GM18517 (cell line): ENCODE measurements around the gene CHST12.
"Not testable (repeated sequence)": the region's sequence is repeated elsewhere in the genome, so short reads cannot be mapped to it uniquely, and the experiment has no call there.

Source experiments
- ATAC-seq: cut with Tn5 transposase; IDR thresholded peaks from one replicate; pipeline ENCODE4 v1.9.1; 2021; ENCODE audit warnings: mild to moderate bottlenecking, moderate library complexity; ENCODE audit not compliant: unreplicated experiment

Gene CHST12

DNA sequence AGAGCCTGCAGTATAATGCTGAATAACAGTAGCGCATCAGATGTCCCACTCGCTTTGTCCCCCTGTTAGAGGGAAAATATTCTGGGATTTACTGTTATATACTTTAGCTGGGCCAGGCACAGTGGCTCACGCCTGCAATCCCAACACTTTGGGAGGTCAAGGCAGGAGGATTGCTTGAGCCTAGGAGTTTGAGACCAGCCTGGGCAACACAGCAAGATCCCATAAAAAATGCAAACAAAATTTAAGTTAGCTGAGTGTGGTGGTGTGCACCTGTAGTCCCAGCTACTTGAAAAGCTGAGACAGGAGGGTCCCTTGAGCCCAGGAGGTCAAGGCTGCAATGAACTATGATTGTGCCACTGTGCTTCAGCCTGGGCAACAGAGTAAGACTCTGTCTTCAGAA is 50.4 kb downstream of the CHST12 start:
- ATAC-seq, result not testable (repeated sequence)

DNA sequence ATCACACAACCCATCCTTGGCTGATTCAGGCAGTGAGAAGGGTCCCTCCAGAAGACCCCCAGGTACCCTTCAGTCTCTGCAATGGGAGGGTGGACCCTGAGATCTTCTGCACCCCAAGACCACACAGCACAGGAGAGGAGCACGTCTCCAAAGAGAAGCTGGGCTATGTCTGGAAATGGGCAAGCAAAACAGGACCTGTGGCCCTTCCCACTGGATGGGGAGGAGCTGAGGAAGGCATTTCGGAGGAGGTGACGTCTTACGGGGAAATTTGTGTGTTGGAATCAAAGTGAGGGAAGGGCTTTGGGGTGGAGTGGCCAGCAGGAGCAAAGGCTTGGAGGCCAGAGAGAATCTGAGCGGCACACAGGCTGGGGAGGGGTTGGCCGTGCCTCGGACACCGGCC is 56.3 kb downstream of the CHST12 start:
- no peak for ATAC-seq

DNA sequence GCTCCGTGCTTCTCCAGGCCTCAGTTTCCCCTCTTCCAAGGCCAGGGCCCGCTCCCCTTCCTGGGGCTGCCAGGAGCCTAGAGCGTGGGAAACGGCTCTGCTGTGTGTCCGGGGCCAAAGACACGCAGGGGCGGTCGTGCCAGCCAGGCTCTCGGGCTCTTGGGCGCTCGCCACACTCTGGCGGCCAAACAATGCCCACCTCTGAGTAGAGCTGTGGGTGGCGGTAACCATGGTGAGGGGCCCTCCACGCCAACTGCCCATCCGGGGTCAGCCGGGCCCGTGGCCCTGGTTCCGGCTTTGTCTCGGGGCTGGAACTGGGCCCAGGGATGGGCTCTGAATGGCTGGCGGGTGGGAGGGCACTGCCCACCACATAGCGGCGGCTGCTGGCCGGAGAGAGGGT is 56.8 kb downstream of the CHST12 start:
- ATAC-seq, result no peak

DNA sequence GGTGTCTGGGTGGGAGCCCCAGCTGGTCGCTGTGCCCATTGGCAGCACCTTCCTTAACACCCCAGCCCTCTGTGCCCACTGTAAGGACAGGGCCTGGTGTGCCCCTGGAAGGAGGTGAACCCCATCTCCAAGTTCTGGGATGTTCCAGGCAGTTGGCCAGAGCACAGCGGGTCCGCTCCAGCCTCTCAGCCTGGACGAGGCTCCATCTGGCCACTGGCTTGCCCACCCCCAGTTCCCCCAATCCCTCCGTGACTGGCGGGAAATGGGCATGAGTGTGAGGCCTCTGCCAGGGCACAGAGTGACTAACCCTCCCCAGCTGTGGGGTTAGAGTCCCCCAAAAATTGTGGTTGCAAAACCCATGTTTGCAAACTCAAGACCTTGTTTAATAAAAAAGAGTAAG is 57.2 kb downstream of the CHST12 start:
- ATAC-seq, result no peak

DNA sequence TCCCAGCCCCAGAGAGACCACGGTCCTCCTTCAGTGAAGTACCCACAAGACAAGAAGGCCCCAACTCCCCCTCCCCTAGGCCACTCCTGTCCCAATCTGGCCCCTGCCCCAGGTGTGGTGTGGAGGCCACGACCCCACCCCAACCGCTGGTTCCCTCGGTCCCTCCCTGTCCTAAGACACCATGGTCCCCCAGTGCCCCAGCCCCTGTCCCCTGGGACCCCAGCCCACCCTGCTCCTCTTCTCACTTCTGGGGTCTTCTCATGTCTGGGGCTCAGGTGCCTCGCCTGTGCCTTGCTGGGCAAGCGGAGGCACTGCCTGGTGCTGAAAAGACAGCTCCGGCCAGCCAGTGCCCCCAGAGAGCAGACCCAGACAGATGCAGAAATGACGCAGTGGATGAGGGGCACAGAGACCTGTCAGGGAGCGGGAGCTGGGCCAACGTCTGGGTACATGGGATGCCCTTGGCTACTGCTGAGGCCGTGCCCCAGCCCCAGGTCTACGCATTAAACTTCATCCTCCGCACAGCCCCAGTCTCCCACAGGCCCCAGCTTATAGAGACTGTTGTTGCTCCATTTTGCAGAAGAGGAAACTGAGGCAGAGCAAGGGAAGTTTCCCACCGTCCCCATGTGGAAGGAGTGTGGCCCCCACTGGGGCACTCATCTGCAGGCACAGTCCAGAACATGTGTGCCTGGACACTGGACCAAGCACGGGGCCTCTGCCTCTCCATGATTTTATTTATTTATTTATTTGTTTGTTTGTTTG is 58.0 kb downstream of the CHST12 start:
- ATAC-seq, result no peak

DNA sequence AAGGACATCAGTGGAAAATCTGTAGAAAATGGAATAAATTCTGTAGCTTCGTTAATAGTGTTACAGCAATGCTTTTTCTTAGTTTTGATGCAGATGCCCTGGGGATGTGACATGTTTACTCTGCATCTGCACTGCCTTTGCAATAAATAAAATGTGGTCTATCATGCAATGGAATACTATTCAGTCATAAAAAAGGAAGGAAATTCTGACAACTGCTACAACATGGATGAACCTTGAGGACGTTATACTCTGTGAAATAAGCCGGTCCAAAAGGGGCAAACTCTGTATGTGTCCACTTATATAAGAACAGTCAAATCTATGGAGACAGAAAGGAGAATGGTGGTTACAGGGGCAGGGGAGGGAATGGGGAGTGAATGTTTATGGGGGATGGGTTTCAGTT is 59.3 kb downstream of the CHST12 start:
- no peak for ATAC-seq

DNA sequence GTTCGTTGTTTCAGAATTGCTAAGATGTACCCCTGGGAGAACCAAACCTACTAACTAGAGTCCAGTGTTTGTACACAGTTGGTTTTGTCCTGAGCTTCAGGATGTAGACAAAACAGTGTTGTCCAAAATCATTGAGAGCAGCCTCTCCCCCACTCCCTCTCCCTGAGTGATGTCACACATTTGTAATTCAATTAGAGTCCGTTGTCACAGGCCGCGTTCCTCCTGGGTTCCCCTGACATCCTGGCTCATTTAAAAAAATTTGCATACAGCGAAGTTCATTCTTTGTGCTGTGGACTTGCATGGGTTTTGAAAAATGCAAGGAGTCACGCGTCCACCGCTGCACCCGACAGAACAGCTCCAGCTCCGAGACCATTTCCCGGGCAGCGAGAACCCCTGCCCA is 62.5 kb downstream of the CHST12 start:
- ATAC-seq, result no peak

DNA sequence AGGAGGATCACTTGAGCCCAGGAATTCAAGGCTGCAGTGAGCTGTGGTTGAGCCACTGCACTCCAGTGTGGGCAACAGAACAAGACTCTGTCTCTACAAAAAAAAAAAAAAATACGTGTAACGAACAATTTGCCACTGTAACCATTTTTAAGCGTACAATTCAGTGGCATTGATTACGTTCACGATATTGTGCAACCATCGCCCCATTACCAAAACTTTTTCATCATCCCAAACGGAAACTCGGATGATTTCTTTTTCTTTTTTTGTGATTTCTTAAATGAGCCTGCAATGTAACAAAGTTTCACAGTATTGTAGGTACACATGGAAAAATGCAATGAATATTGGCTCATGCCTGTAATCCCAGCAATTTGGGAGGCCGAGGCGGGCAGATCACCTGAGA is 63.3 kb downstream of the CHST12 start:
- ATAC-seq, result no peak

DNA sequence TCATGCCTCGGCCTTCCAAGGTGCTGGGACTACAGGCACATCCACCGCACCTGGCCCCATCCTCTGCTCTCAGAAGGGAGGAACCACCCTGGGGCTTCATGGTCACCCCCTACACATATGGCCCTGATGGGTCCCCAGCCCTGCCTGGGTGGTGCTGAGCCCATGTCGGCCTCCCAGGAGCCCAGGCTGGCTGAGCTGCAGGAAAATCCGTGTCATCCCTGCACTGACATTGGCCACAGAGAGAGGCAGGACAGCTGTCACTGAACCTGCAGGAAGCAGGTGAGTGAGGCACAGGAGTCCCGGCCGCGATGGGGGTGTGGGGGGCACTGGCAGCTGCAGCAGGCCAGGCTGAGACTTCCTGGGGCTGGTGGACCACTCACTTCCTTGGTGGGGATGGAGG is 64.8 kb downstream of the CHST12 start:
- ATAC-seq, result no peak

DNA sequence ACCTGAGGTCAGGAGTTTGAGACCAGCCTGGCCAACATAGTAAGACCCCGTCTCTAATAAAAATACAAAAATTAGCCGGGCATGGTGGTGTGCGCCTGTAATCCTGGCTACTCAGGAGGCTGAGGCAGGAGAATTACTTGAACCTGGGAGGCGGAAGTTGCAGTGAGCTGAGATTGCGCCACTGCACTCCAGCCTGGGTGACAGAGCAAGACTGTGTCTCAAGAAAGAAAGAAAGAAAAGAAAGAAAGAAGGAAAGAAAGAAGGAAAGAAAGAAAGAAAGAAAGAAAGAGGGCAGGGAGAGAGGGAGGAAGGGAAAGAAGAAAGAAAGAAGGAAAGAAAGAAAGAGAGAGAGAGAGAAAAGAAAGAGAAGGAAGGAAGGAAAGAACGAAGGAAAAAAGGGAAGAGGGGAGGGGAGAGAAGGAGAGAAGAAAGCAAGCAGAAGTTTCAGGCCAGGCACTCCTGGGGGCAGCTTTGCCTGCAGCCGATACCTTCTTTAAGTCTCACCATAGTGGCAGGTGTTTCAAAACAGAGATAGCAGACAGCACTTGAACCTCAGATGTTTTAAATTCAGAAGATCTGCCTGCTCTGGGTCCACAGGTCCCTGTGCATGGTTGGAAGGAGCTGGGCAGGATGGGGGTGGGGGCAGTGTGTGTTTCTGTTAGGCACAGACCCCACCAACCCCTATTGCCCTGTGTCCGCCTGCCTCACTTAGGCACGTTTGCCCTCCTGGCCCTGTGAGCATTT is 66.2 kb downstream of the CHST12 start:
- ATAC-seq, result not testable (repeated sequence)

DNA sequence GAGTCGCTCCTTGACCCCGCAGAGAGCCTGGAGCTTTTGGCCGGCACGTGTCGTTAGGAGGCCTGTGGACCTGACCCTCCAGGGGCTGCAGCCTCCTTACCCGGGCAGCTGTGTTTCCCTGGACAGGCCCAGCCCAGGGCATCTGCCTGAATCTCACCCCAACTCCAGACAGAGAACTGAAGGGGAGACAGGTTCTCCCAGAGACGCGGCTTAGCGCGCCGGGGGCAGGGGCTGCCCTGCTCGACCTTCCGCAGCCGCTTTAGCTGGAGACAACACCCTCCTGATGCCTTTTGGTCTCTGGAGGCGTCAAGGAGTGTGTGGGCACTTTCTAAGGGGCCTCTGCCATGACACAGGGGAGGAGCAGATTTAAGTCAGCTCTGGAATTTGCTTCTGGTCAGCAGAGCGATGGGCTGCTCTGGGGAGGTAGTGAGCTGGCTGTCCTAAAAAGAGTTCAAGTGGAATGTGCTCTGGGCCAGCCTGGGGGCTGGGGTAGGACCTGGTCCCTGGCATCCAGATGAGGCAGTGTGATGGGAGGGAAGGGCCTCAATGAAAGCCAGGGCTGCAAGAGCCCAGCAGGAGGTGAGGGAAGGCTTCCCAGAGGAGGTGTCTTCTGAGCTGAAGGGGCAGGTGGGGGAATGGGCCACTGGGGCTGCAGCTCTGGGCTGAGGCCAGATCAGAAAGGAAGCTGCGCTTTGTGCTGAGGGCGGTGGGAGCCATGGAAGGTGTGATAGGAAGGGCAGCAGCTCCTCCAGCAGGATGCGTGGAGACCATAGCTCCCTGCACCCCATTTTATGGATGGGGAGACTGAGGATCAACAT is 67.0 kb downstream of the CHST12 start:
- no peak for ATAC-seq

DNA sequence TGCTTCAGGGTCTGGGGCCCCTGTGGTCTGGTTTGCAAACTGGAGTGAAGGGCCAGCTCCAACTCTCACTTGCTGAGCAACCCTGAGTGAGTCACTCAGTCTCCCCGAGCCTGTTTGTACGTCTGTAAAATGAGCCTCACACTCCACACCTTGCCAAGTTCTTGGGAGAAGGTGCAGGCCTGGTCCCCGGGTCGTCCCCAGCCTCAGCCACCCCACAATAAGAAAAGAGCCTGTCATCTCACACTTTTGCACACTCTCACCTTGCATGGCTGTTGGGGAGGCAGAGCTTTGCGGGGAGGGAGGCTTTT is 67.6 kb downstream of the CHST12 start:
- no peak for ATAC-seq

DNA sequence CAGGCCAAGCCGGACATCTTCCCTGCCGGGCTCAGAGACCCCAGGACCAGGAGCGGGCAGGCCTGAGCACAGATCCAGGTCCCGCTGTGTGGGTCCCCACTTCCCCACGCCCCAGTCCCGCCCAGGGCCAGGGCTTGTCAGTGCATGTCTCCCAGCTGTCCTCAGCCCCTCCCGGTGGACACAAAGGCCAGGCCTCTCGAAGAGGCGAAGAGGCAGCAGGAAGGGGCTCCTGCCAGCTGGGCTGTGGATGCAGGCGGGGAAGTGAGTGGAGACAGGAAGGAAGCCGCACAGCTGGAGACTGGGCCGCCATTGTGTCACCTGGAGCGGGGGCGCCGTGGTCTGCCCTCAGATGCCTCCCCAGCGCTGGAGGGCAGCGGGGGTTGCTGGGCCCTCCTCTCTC is 68.0 kb downstream of the CHST12 start:
- ATAC-seq, result no peak

DNA sequence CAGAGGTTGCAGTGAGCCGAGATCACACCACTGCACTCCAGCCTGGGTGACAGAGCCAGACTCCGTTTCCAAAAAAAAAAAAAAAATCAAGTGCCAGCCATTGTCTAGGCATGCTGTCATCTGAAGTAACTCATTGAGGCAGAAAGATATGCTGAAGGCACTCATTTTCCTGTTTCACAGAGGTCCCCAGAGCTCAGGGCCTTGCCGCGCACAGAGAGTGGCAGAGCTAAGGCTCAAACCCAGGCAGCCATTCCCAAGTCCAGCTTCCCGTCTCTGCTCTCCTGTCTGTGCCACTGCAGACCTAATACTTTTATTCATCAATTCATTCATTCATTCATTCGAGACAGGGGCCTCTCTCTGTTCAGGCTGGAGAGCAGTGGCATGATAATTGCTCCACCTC is 69.3 kb downstream of the CHST12 start:
- no peak for ATAC-seq

DNA sequence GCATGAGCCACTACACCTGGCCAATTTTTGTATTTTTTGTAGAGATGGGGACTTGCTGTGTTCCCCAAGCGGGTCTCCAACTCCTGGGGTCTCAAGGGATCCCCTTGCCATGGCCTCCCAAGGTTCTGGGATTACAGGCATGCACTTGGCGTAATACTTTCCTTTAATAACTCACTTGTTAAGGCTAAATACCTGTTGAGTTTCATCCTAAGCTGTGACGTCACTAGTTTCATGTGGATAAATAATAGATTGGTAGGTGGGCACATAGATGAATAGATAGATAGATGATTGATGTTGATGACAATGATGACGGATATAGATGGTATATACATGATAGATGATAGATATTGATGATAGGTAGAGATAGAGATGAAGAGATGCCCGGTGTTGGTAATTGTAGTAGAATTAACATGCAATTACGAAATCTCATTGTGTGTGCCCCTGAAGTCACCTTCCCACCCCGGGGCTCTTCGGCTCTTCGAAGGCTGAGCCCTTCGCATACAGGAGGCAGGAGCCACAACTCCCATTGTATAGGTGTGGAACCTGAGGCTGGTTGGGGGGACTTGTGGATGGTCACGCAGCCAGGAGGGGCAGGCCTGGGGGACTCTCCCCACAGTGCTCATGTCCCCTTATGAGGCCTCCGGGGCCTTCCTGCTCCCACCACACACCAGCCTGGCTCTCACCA is 70.2 kb downstream of the CHST12 start:
- no peak for ATAC-seq

DNA sequence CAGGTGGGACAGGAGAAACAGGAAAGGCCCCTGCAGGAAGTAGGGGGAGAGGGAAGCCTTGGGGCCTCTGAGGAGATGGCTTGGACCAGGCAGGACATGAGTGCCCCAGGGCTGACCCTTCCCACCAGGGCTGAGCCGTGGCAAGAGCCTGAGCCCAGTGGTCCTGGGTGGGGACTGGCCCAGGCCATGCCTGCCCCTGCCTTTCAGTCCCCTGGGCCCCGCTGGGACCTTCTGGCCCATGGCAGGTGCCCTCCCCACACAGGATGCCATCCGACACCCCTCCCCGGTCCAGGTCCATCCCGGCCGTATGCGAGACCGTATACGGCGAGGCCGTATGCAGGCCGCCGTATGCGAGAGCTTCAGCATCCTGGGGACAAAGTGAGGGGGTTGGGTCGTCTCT is 70.8 kb downstream of the CHST12 start:
- no peak for ATAC-seq

DNA sequence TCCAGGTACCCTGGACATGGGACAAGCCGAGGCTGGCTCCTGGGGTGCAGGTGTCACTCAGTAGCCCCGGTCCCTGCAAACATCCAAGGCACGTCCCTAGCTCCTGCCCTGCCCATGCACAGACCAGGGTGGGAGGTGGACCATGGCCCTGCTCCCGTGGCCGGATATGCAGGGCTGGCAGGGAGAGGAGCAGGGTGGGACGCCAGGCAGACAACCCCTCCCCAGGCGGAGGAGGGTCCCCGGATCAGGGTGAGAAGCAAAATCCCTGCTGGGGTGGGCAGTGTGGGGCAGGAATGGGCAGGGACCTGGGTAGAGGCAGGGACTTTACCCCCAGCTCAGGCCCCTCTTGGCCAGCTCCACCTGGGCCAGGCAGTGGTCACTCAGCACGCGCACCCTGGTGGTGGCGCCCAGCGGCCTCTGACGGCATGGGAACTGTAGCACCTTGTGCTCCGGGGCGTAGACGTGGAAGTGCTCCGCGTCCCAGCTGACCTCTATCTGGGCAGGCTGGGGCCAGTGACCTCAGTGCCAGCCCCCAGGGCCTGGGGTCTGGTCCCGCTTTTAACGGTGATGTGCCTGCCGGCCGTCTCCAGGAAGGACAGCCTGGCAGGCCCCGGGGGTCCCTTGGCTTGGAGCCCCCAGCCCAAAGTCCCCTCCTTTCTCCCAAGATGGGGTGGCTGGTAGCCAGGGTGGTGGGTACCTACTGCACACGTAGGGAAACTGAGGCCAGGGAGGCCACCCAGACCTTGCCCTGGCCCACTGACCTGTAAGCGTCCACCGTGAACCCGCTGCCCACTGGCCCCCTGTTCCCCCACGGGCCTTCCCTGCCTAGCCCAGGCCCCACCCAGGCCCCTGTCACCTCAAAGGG is 71.6 kb downstream of the CHST12 start:
- ATAC-seq, result no peak

DNA sequence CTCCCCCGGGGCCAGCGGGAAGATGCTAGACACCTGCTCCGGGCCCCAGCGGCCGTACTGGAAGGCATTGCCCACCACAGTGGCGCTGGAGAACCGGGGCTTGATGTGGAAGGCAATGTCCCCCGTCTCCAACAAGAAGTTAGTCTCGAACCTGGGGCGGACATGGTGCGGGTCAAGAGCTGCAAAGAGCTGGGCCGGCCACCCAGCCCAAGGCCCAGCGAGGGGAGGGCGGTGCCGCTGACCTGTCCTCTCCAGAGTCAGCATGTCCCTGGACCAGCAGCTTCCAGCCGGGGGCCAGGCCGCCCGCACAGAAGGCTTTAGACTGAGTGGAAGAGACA is 72.2 kb downstream of the CHST12 start:
- no peak for ATAC-seq

DNA sequence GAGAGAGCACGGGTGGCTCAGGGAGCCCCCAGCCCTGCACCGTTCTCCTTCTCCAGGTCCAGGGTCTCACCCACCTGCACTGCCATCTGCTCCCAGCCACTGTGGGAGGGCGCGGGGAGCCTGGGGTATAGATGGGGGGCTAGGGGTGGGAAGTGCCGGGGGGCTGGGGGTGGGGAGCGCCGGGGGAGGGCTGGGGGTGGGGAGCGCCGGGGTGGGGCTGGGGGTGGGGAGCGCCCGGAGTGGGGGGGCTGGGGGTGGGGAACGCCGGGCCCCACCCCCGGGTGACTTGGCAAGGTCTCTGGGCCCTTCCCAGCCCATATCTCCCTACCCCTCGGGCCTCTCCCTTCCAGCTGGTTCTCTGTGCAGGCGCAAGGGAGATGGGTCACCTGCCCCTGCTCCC is 72.9 kb downstream of the CHST12 start, which contains the start of gene GRIFIN:
TSS of gene GRIFIN (minus strand) at position 101 of the 400 bp plus-strand sequence. CDS start at position 86, 15 bp downstream.
- ATAC-seq, result no peak

DNA sequence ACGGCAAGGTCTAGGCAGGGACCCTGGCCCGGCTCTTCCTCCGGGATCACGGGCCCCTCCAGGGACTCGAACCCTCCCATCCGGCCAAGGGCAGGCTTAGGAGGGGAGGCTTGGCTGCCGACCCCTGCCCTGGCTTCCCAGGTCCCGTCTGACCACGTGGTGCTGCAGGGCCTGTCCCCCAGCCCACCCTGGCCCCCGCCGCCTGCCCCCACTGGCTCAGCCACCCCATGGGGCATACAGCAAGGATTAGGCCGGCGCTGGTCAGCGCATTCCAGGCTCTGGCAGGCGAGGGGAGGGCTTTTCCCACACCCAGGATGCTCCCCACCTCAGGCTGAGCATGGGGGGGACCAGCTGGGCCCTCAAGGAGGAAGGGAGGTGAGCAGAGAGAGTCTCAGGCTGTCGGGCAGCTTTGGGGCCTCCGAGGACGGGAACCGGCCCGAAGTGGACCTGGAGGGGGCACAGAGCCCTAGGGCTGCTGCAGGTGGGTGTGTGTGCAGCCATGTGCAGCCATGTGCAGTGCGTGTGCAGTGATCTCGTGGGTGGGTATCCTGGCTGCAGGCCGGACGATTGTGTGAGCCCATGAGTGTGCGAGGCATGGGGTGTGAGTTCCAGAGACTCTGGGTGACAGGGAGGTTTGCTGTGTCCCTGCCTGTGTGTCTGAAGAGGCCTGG is 73.5 kb downstream of the CHST12 start:
- ATAC-seq, result no peak
